GM18520 (cell line): Measurements from ENCODE around the gene IL1RAPL1.

ENCODE experiments used
- ATAC-seq: cut with Tn5 transposase; IDR thresholded peaks from one replicate; pipeline ENCODE4 v1.9.1; 2021; ENCODE audit not compliant: unreplicated experiment

Gene IL1RAPL1

DNA sequence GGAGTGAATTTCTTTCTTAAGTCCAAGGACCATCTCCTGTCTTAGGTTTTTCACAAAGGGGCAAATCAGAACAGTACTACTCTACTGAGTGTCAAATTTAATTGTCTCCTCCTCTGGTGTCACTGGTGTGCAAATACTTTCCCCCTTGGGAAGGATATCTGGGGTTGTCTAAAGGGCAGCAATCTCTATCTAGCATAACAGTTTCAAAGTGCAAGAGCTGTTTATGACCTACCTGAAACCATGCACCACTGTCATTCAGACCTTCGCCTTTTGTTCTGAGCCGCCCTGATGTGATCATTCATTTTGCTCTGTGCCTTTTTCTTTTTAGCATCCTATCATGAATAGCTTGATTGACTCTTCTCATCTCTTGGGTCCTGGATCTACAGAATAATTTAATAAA lies 39.3 kb downstream of the IL1RAPL1 start:
- ATAC-seq, result no peak

DNA sequence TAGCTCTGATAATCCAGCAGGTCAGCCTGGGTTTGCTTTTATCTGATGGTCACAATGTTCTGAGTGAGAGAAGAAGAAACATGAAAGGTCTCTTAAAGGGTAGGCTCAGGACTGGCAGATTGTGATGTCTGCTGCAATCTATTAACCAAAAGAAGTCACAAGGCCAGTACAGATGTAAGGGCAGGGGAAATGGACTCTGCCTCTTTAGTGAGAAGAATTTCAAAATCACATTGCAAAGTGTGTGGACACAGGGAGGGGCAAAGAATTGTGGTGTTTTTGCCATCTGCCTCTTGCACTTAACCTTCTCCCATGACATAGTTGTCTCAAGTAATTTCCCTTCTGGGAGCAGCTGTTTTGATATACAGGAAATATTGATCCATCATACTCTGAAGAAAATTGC lies 40.9 kb downstream of the IL1RAPL1 start:
- no peak for ATAC-seq

DNA sequence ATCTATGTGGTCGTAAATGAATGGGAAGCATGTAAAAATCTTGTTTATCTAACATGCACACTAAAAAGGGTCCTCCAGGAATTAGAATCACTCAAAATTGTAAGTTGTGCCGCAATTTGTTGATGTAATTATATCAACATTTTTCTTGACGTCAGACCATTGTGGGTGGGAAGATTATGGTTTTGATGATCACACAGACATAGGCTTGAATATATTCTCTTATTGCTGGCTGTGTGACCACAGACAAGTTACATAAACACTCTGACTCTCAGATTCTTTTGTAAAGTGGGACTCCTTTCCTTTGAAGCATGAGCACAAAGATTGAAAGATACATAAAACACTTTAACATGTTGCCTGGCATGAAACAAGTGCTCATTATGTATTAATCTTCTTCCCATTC lies 51.5 kb downstream of the IL1RAPL1 start:
- ATAC-seq, result no peak

DNA sequence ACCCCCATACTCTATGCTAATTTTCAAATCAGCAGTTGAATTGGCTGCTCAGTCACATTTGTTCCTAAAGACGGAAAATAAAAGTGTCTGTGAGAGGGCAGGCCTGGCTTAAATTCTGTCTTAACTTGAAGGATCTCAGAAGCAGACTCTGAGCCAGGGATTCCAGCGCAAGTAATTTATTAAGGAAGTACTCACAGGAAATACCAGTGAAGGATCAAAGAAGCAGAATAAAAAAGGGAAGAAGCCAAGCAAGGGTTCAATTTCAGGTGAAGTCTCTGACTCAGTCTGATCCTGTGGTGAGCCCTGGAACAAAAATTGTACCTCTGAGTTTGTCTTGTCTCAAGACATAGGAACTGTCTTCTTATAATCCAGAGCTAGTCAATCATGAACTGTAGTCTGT lies 52.2 kb downstream of the IL1RAPL1 start:
- ATAC-seq, result no peak

DNA sequence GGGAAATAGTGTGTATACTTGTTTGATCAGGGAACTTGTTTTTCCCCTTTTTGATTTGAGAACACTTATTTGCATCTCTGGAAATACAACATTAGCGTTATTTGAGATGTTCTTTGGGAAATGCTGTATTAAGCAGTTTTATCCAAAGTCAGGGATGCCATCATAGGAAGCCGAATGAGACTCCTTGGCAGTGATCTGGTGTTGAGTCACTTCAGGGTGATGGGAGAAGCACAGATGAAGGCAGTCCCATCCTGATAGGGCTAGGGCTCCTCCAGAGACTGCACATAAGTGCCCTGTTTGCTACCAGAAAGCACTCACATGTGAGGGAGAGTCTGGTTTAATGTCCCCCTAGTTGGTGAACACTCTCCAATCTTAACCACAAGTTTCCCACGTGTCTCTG lies 62.3 kb downstream of the IL1RAPL1 start:
- ATAC-seq, result no peak

DNA sequence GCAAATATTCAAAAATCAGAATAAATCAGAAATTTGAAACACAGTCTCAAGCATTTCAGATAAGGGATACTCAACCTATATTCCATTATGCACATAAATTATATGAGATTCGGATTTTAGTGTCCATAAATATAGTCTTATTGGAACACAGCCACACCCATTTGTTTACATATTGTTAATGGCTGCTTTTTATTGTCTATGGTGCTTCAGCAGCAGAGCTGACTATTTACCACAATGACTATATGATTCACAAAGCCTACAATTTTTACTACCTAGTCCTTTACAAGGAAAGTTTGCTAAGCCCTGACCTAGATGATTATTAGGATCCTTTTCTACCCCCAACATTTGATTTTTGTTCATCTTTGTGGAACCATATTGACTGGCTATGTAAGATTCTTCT lies 63.9 kb downstream of the IL1RAPL1 start:
- ATAC-seq, result no peak

DNA sequence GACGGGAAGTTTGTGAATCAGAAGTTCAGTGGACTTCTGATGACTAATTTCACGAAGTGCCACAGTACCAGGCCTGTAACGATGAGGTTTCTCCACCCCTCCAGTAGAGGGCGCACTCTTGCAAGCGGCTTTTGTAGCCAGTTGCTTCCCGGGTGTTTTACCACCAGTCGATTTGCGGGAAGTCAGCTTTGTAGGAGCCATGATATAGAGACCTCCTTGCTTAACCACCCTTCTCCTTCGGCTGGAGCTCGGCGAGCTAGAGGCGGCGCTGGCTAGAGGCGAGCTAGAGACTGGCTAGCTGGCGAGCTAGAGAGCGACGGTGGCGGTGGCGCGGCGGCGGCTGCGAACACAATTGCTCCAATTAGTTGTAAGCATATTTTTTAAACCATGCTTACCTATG lies 72.0 kb downstream of the IL1RAPL1 start:
- no peak for ATAC-seq

DNA sequence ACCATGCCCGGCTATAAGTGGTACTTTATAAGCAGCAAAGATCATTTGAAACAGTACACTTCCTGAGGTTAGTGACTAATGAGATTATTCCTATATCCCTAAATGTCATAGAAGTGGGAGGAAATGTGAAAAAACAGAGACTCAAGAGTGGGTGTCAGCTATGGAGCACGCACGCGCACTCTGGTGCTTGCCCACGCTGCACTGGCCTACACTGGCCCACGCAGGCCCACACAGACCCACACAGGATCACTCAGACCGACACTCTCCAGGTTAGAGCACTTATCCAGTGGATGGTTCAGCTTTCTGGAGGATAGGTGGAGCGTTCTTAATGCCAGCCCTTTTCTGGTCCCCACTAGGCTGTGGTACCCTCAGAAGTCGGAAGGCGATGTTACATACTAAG lies 78.5 kb downstream of the IL1RAPL1 start:
- no peak for ATAC-seq

DNA sequence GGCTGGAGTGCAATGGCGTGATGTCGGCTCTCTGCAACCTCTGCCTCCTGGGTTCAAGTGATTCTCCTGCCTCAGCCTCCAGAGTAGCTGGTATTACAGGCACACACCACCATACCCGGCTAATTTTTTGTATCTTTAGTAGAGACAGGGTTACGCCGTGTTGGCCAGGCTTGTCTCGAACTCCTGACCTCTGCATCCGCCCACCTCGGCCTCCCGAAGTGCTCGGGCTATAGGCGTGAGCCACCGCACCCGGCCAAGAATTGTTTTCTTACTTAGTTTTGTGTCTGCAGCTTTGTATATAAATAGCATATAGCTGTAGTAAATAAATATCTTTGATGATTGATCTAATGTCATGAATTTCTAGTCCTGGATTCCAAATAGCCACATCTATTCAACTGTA lies 81.1 kb downstream of the IL1RAPL1 start:
- ATAC-seq, result no peak

DNA sequence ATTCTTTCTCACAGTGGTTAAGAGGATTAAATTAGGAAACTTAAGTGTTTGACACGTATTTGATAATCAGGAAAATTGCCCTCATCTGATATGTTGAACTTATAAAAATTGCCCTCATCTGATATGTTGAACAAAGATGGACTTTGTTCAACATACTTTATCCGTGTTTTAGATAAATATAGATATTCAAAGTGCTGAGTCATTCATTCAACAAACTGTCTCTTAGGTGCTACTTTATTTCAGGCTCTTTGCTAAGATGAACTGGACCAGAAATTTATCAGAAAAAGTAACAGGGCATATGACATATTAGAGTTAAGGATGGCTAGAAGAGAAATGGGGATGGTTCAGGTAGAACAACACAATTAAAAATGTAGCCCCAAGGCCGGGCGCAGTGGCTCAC lies 81.7 kb downstream of the IL1RAPL1 start:
- no peak for ATAC-seq

DNA sequence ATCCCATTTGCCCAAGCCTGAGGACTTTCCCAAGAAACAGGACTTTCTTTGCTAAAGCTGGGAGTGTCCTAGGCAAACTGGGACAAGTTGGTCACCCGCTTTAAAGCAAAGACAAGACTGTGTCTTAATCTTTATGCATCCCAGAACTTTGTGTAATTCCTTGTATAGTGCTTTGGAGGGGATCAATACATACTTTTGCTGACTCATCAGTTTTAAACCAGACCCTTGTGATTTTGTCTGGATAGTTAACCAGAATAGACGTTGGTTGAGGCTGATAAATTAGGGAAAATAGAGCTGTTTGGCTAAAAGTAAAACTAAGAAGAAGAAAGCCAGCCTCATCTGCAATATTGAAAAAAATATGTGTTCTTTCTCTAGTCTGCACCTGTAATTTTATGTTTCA lies 82.8 kb downstream of the IL1RAPL1 start:
- no peak for ATAC-seq

DNA sequence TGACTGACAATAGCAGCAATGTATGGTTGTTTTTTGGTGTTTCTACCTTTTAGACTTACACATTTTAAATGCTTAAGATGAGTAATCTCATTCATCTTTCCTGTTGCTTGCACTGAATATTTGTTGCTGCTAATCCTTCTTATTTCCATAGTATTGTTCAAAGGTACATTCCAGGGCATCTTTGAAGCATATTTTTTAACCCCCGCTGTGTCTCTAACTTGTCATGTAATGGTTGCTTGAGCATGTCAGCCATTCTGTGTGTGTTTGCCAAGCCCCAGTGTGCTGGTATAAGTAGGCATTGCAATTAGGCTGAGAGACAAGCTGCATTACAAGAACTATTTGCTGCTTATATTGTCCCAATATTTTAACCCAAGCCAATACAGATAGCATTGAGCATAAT lies 87.9 kb downstream of the IL1RAPL1 start:
- ATAC-seq, result no peak

DNA sequence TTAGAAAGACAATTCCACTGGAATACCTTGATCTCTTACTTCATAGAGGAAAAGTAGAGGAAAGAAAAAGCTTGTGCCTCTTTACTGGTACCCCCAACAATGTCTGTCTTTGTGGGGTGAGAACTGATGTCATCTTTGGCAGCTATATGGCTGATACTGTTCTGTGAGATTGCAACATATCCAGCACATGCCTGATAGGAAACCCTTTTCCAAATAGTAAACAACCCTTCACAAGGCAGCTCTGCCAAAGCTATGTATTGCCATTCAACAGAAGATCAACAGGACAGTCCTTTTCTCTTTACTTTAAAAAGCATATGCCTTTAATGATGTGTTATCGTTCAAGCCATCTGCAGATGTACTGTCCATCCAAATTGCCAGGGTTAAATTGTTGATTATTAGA lies 105.9 kb downstream of the IL1RAPL1 start:
- no peak for ATAC-seq

DNA sequence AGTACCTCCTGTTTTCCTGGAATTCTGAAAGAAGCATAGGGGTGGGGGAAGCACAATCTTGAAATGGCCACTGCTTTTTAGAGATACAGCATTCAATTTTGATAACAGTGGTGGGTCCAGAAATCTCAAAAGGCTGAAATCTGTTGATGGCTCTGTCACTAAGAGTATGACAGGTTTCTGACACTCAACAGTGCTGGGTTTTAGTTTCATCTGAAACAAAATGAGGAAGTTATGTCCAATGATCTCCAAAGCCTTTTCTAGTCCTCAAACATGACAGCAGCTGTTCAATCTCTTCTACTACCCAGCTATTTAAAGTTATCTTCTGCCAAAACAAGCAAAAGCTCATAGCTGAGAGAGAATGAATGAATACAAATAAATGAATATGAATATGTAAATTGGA lies 110.5 kb downstream of the IL1RAPL1 start:
- ATAC-seq, result no peak

DNA sequence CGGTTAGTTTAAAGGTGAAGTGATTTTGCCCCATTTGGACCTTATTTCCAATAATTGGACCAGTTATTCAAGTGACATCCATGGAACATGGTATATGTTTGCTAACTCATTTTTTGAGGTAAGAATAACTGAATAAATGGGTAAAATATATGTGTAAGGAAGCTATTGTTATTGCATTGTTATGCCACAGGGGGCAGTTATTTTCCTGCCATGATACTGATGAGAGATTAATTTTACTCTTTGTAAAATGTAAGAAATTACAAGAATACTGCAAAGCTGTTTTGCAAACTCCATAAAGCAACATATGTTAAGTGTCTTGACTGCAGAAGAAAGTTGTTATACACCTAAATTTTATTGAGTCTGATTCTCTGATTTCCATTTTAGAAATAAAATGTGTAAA lies 114.0 kb downstream of the IL1RAPL1 start:
- ATAC-seq, result no peak

DNA sequence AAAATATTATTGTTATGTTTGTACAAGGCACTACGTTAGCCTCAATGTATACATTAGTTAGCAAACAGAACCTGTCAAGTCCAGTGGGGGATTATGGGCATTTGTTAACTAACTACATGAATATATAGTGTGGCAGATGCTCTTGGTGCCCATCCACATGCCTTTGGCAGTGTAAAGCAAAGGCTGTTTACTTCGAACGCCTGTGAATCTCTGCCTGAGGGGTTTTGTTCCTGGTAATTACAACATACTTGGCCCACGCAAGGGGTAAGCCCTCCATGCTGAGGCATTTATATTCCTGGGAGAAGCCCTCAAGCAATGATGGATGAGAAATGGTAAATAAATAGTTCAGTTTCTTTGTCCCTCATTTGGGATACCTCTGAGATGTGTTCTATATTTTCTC lies 119.7 kb downstream of the IL1RAPL1 start:
- ATAC-seq, result no peak

DNA sequence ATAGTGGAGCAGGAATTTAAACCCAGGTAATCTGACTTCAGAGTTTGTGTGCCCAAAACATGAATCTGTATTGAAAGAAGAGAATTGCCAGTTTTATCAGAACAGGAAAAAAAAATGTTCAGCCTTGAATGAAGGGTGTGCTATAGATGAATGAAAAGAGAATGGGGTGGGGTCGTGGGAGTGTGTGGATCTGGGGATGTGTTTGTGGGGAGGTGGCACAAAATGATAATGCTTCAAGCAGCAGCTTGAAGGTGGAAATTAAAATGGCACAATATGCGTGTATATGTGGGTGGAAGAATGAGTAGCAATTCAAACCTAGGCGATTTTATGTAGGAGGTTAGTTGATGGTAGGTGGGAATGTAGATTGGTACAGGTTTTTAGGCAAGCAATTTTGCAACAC lies 122.2 kb downstream of the IL1RAPL1 start:
- ATAC-seq, result no peak

DNA sequence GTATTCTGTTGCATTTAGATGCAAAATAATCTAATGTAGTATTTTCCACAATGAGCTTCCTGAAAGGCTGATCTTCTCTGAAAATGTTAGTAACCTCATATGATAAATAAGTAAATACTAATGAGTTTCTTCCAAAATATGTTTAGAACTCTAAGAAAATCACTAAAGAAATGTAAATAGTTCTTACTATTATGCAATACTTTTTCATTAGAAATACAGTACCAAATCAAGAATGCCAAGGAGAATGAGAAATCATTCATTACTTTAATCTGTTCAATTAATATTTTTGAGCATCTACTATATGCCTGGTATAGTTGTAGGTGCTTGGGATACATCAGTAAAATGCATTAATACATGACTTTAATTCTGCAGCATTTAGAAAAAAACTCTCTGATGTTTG lies 130.6 kb downstream of the IL1RAPL1 start:
- ATAC-seq, result no peak

DNA sequence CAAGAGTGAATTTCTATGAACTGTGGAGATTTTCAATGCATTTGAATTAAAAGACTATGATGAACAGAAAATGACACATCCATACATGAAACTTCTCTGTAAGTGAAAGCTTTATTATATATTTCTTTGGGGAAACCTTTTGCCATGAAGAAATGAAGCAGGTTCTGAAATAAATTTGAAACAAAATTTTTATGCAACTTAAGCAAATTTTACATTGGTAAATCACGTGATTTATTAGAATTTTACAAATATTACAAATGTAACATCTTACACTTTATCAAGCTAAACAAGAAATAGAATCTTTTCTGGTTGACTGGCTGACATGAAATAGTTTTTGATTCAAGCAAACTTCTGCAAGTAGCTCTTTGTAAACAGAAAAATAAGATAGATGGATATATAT lies 131.2 kb downstream of the IL1RAPL1 start:
- ATAC-seq, result no peak

DNA sequence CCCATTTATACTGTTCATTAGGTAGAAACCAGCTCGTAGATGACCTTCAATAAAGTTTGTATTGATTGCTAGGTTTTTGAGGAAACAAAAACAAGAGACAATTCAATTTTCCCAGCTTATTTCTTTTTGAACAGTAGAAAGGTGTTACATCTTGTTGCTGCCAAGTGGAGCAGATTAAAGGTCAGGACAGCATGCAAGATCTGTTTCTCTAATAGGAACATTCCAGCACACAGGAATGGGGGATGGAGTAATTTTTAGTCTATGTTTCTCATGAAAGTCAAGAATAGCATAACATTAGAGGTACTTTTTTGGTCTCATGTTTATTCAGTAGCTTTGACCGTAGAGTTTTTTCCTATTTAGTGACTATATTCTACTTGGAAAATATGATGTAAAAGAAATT lies 132.4 kb downstream of the IL1RAPL1 start:
- no peak for ATAC-seq

DNA sequence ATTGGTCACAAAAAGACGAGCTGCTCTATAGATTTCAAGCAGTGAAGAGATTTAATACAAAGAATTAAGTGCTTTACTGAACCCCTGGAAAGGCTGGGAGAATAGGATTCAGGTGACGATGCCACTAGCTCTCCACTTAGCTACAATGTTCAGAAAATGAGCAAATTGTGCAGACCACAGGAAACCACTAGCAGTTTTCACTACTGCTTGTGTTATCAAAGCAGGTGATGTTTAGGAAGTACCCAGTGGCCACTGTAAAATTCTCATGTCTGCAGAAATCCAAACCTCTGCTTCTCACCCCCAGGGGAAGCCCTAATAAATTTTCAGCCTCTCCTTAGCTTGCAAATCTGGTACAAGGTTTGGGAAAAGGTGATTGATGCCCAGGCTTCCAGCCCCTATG lies 165.1 kb downstream of the IL1RAPL1 start:
- ATAC-seq, result no peak

DNA sequence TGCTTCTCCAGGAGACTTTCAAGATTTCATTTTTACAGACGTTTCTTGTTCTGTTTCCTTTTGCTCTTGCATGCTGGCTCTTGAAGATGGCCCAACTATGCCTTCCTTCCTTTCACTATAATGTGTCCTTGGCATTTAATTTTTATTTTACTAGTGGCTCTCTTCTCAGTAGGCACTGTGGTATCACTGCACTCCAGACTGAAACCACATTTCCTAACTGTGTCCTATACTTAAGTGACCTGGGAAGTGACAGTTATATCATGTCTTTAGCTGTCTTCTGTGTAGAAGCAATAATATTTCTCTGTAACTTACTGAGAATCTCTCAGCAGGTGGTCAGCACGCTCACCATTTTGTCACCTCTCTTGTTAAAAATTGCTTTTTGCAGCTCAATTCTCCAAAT lies 168.9 kb downstream of the IL1RAPL1 start:
- no peak for ATAC-seq

DNA sequence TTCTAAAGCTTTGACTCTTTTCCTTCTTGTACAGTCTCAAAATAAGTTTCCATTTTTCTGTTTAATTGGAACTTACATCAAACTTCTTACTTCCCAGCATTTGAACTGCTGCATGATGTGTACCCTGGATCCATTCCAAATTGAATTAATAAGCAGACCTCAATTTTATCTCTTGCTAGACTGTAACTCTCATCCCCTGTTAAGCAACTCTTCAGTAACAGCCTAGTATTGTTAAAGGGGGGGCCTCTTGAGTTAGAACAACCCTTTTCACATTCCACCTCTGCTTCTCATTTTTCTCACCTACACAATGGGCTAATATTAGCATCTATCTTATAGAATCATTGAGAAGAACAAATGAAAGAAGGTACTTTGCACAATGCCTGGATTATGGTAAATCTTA lies 169.4 kb downstream of the IL1RAPL1 start:
- ATAC-seq, result no peak

DNA sequence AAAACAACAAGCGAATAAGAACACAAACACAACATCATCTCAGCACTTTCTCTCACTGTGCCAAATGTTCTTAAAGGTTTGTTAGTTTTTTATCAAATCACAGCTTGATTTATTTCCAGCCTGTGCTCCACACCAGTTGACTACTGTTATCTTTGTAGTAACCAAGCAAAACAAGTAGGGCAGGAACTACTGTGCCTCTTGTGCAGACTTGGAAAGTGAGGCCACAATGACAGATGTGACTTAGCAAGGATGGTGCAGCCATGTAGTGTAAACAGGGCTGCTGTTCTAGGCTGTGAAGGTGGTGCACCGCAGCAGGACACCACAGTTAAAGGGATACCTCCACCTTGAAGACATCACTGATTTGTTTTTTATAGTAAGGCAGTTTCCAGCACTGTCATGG lies 170.0 kb downstream of the IL1RAPL1 start:
- no peak for ATAC-seq
